ENCODE results near the gene TARP.
"Not testable (repeated sequence)": the region's sequence is repeated elsewhere in the genome, so short reads cannot be mapped to it uniquely, and the experiment has no call there.

- not testable (repeated sequence) for TF ChIP-seq CTCF (IDR thresholded peaks at IDR 0.05; ENCODE audit: poor library complexity); EZH2 (IDR thresholded peaks at IDR 0.05; ENCODE audit: borderline replicate concordance); EZH2phosphoT487 (IDR thresholded peaks at IDR 0.05; ENCODE audit: low read depth, severe bottlenecking, unreplicated experiment)
These were observed 11.4 kb downstream of the TARP start for GRCh38 chr7:38262026-38262425.

All from hepatocyte (in vitro differentiated cells).